NCI-H2196 treated with DMSO at 0.1 percent for 48 hours (cell line): ENCODE results near the gene CDCP1.
"Not testable (repeated sequence)": the region's sequence is repeated elsewhere in the genome, so short reads cannot be mapped to it uniquely, and the experiment has no call there.

Experiments
- DNase-seq: peaks from one replicate; lab custom pipeline; 2025; ENCODE audit not compliant: unreplicated experiment; lab: John Stamatoyannopoulos, UW

Gene CDCP1

DNA sequence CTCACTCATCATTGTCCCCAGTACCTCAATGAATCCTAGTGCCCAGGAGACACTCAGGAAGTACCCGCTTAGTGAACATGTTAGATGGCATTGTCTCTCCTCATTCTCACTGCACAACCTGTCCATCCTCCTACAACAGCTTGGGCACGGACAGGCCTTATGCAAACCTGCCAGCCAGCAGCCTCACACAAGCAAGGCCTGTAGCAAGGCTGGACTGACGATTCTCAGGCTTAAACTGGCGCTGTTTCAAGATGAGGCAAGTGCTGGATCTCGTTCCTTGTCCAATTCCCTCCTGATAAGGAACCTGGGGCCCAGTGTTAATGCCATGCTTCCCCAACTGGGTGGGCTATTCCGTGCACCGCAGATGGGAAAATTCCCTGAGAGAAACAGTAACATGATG, 59.0 kb downstream of the CDCP1 start:
- DNase-seq = no peak

DNA sequence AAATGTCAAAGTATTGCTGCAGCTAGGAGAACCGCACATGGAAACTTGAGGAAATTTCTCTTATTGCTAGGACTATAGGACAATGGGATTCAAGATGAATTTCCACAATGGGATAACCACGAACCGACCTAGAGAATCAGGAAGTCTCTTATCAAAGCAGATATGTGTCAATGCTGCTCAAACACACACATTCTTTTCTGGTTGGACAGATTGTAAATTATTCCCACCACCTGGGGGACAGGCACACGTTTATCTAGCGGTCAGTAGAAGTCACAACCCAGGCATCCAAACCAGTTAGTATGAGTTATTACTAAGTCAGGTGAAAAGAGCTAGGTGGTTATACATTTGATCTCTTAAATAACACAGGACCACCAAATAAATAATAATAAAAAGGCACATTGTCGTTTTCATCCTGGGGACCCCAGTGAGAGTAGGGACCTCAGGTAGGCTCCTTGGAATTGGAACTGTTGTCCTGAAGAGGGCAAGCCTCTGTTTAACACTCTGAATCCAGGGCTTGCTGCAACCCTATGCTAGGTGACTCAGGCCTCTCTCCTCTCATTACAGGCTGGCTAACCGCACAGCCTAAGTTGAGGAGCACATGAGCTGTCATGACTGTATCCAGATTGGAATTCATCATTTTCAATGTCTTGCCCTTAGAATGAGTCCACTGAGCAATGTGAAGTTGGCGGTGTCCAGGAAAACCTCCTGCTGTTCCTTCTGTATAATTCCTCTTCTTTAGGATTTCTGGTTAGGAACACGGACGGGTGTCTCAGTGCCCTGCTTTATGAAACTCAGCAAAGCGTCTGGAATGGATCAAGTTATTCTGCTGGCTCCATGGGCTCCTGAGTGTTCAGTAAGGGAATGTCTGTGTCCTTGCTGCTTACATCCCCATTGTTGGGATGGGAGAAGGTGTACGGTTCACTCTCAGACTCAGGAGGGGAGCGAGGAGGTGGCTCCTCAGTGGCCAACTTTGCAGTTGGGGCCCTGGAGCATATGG, 61.1 kb downstream of the CDCP1 start:
- DNase-seq = no peak

DNA sequence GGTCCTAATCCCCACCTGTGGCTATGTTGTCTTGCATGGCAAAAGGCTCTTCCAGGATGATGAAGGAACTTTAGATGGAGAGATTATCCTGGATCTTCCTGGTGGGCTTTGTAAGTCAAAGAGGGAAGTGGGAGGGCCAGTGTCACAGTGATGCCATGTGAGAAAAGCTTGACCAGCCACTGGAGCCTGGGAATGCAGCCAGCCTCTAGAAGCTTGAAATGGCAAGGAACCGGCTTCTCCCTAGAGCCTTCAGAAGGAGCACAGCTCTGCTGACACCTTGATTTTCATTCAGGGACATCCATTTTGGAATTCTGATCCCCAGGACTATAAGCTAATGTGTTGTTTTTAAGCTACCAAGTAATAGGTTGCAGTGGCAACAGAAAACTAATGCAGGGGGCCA, 61.8 kb downstream of the CDCP1 start:
- DNase-seq = no peak

DNA sequence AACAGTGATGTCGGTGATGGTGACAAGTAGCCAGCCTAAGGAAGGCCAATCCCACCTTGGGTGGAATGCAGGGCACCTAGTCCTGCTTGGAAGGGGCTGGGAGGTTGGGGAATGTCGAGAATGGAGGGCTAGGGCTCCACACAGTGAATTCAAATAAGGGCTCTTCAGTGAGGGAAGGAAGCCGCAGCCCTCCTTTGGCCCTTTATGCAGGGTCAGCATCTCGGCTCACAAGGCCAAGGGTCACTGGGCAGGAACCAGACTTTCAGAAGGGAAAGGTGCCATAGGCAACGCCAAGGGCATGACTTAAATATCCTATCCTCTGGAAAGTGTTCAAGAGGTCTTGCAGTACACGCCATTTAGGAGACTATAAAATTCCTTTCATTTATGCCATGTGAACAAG, 63.2 kb downstream of the CDCP1 start:
- no peak for DNase-seq

DNA sequence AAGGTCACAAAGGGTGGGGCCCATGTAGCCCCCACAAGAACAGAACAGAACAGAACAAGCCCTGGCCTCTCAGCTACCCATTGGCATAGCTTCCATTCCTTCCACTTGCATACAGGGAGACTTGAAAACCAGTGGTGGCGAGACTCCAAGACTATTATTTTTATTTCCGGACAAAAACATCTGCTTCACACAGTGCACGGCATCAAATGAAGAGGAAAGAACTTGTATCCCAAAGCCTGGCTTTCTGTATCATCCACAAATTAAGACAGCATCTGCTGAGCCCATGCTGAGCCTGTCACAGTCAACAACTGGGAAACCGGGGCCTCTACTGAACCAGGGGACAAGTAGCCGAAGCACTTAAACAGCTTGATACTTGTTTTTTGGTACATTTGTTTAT, 64.0 kb downstream of the CDCP1 start:
- no peak for DNase-seq

DNA sequence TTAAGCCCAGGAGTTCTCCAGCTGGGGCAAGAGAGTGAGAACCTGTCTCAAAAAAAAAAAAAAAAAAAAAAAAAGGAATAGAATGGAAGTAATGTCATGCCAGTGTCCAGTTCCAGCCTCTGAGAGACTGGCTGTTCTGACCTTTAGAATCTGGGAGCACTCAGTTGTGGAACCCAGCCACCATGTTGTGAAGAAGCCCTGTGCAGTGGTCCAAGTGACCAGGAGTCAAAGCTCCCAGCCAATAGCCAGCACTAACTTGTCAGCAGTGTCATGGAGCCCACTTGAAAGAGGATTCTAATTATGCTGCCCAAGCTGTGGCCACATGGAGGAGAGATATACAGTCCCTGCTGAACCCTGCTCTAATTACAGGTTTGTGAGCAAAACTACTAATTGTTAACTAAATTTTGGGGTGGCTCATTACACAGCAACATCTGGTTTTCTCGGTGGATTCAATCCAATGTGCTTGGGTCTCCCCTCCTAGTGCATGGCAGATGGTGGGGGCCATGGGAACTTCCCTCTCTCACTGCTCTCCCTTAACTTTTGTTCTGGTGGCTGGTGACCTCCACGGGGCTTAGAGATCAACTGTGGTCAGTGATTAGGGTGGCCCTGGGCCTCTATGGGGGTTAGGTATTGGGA, 64.6 kb downstream of the CDCP1 start:
- DNase-seq = no peak

DNA sequence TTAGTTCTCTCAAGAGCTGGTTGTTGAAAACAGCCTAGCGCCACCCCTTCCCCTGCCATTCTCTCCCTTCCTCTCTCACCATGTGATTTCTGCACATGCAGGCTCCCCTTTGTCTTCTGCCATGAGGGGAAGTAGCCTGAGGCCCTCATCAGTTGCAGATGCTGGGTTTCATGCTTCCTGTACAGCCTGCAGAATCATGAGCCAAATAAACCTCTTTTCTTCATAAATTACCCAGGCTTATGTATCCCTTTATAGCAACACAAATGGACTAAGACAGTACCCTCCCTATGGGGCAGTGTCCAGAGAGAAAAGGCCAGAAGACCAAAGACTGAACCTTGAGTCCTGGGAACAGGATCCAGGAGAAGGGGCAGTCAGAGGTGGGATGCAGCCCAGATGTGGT, 65.4 kb downstream of the CDCP1 start:
- DNase-seq = no peak

DNA sequence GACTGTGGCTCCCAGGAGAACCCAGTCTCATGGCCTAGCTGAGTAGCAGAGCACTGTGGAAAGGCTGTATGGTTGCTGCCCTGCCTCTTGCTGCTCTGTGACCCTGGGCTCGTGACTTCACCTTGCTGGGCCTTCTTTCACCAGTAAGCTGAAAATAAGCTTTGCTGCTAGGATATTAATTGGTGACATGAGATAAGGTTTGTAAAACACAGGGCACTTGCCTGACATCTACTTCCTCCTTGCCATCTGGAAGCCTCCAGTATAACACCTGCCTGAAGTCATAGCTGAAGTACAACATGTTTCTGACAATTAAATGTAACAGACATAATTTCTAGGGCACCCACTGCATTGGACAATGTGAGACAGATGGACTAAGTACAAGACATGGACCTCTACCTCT, 66.5 kb downstream of the CDCP1 start:
- DNase-seq = no peak

DNA sequence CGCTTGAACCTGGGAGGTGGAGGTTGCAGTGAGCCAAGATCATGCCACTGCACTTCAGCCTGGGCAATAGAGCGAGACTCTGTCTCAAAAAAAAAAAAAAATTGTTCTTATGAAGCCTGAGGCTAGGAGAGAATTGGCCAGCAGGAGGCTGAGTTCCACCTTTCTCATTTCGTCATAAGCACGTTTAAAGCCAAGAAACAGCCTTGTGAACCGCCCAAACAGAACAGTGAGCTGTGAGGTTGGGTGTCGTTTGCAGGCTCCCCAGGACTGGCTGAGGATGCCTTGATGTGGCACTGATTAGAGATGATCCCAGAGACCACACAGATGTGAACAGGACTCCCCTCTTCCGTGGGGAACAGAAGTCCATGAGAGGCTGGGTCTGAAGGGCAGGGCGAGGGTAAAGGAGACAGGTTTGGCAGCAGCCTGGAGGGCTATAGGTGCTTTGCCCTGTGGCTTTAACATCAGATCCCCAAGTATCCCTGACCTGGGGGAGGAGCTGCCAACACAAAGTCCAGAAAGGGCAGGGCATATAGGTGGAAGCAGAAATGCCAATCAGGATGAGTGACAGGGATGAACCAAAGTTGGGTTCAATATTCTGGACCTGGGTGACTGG, 67.2 kb downstream of the CDCP1 start:
- no peak for DNase-seq

DNA sequence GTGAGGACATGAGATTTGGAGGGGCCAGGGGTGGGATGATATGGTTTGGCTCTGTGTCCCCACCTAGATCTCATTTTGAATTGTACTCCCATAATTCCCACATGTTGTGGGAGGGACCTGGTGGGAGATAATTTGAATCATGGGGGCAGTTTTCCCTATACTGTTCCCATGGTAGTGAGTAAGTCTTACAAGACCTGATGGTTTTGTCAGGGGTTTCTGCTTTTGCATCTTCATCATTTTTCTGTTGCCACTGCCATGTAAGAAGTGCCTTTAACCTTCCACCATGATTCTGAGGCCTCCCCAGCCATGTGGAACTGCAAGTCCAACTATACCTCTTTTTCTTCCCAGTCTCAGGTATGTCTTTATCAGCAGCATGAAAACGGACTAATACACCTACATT, 67.9 kb downstream of the CDCP1 start:
- DNase-seq = not testable (repeated sequence)

DNA sequence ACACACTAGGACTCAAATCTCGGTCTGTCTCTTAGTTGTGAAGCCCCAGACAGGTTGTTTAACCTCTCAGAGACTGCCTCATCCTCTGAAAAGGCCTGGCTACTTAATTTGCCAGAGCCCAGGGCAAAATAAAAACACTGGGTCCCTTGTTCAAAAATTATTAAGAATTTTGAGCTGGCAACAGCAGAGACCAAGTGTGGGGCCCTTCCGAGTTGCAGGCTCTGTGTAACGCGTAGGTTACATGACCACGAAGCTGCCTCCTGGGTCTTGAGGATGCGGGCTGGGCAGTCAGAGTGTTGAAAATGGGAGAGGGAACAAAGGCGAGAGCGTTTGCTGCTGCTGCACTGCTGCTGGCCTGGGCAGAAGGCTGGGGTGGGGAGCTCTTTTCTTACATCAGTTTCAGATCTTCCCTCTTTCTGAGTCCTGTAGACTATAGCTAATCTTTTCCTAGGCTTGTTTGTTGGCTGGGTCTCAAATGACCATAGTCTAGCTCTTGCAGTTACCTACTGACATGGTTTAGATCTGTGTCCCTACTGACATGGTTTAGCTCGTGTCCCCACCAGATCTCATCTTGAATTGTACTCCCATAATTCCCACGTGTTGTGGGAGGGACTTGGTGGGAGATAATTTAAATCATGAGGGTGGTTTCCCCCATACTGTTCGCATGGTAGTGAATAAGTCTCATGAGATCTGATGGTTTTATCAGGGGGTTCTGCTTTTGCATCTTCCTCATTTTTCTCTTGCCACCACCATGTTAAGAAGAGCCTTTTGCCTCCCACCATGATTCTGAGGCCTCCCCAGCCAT, 70.2 kb downstream of the CDCP1 start:
- DNase-seq = no peak

DNA sequence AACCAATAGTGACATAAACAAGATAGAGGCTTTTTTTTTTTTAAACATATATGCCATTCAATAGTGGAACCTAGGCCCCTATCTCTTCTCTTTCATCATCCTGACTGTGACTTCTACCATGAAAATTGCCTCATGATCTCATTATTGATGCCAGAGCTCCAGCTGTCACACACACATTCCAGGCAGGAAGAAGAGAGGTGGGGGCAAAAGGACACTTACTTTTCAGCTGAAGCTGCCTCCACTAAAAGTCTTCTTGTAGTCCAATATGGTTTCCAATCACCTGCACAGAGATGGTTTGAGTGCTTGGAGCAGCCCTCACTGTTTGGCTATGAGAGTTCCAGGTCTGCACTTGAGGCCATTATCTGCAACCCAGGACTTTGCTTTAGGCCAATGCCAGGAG, 75.1 kb downstream of the CDCP1 start:
- no peak for DNase-seq

DNA sequence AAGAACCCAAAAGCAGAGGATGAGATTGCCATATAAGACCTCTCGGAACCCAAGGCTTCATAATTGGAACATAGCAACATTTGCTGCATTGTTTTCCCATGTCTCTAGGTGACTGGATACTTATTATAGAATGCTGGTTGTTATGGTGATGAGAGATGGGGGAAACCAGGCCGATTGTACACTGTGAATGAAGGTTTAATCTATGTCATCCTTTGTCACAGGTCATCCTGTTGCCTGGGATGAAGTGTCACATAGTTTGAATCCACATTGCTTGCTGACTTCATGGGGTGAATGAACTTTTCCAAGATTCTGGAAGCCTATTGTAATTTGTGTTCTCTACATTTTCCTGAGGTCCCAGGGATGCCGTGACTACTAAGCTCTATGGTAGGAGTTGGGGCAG, 78.2 kb downstream of the CDCP1 start:
- no peak for DNase-seq

DNA sequence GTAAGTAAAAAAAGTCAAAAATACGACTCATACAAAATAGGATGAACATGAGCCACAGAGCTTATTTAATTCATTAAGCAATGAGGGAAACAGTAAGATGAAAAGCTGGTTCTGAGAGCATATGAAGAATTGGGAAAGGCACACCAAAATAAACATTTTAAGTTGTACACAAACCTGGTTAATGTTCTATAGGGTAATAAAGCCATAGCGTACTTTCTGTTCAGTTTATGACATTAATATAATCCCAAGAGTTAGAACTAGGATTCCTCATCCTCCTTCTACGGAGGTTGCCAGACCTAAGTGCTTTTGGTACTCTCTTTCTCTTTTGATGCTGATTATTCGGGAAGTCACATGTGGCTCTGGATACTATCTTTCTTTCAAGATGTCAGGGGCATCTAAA, 78.7 kb downstream of the CDCP1 start:
- no peak for DNase-seq

DNA sequence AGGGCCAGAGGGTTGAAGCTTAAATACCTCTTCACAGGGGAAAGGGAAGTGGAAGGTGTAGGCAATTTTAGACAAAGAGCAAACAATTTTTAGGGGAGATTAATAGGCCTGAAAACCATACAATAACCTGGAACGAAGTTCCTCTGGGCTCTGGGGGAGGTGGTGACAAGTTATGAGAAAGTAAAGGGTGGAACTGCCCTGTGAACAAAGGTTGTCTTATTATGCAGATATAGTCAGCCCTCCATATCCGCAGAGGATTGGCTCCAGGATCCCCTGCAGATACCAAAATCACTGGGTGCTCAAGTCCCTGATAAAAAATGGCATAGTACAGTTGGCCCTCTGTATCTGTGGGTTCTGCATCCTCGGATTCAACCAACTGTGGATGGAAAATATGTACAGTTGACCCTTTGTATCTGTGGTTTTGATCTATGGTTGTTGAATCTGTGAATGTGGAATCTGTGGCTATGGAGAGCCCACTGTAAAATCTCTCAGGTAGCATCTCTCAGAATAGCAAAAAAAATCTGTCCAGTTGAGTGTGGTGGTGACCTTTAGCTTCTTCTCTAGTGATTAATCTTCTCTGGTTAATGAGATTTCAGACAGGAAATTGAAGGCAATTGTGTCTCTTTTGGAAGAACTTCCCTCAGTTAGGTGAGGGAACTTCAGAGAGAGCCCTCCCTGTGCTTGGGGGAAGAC, 79.9 kb downstream of the CDCP1 start:
- DNase-seq = no peak

DNA sequence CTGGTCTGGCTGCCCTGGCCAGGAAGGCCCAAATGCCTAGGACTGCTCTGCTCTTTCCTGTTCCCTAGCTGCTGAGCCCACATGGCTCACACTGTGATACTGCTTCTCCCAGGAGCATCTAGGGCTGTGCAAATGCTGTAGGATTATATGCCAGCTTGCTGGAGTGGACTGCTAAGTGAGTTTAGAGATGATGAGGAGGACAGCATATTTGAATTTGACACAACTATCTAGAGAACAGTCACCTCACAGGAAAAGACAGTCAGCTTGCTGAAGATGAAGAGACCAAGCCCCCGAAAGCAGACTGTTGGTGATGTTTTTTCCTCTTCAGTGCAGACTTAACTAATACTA, 80.8 kb downstream of the CDCP1 start:
- no peak for DNase-seq

DNA sequence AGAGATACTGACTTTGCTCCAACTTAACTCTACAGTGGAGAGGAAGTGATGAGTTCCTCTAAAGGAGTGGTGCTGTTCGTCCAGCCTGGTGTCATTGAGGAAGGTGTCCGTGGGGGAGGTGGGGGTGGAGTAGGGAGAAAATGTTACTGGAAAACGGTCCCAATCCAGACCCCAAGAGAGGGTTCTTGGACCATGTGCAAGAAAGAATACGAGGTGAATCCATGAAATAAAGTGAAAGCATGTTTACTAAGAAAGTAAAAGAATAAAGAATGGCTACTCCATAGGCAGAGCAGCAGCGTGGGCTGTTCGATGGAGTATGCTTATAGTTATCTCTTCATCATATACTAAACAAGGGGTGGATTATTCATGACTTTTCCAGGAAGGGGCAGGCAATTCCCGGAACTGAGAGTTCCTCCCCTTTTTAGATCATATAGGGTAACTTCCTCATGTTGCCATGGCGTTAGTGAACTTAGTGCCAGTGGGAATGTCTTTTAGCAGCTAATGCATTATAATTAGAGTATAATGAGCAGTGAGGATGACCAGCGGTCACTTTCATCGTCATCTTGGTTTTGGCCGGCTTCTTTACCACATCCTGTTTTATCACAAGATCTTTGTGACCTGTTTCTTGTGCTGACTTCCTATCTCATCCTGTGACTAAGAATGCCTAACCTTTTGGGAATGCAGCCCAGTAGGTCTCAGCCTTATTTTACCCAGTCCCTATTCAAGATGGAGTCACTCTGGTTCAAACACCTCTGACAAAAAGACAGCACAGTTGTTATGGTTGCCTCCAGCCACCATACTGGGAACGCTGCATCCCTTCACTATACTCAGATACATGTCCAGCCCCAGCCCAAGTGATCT, 81.4 kb downstream of the CDCP1 start:
- no peak for DNase-seq

DNA sequence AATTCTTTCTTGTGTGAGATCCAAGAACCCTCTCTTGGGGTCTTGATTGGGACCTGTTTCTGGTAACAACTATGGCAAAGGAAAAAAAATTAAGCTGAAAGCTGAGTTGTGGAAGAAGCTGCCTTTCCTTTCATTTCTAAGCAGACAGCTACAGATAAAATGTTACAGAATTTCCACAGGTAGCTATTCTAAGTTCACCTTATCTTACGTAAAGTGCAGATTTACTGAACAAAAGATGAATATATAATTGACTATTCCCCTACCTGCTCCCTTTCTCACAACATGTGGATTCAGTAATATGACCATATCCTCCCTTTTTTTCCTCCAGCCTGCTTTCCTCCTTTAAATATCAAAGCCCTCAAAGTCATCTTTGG, 83.5 kb downstream of the CDCP1 start:
- DNase-seq = no peak

DNA sequence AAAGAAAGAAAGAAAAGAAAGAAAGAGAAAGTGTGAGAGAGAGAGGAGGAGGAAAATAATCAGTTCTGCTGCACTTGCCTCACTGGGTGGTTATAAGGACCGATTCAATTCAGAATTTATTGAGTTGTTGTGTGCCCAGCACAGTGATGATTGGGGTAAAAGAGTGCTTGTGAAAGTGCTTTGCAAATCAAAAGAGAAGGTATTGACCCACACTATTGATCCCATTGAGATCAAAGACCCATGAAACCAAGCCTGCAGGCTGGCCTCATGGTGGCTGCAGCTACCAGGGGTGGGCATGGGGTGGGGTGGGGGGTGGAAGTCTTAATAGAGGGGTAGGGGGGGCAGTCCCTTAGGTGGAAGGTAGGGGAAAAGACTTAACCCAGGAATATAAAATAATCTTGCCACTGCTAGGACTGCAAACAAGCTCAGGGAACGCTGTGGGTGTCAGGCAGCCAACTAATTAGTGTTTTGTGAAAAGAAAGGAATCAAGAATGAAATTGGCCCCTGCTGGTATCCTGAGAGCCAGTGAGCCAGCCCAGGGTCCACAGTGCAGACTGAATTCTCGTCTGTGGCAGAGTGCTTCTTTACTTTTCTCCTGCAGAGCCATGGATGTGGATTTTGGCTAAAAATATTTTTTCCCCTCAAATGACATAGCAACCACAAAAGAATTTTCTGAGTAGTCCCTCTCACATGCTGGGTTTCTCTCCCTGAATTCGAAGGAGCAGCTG, 85.8 kb downstream of the CDCP1 start:
- no peak for DNase-seq
